ENCODE data around the gene CCDC146.
"Not testable (repeated sequence)": the region's sequence is repeated elsewhere in the genome, so short reads cannot be mapped to it uniquely, and the experiment has no call there.

GRCh38 chr7:77074786-77075396, 47.5 kb upstream of the CCDC146 start:
- not testable (repeated sequence) for TF ChIP-seq CTCF (IDR thresholded peaks at IDR 0.05); POLR2A (IDR thresholded peaks at IDR 0.05); EP300 (IDR thresholded peaks at IDR 0.05; ENCODE audit: low read depth); POLR2AphosphoS5 (IDR thresholded peaks at IDR 0.05)
